ENCODE measurements around the gene CGNL1.
A peak's percentile ranks its signal among the peaks of the same experiment; 100 is the strongest.

Gene CGNL1

DNA sequence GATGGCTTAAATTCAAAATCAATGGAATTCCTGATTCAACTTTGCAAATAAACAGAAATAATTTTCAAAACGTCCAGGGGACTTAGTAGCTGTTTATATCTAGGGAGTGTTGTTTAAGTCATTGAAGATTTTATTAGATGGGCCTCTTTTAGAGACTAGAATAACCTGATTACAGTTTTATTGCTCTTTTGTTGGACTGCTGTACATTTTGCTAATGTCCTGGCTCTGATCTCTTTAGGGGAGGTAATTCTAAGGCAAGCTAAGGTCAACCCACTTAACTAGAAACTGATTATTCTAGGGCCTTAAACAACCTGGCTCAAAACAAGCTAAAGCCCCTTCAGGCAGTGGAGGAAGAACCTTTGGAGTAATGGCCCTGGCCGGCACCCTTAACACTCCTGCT, 153.4 kb downstream of the CGNL1 start:
- DNase-seq: no peak

DNA sequence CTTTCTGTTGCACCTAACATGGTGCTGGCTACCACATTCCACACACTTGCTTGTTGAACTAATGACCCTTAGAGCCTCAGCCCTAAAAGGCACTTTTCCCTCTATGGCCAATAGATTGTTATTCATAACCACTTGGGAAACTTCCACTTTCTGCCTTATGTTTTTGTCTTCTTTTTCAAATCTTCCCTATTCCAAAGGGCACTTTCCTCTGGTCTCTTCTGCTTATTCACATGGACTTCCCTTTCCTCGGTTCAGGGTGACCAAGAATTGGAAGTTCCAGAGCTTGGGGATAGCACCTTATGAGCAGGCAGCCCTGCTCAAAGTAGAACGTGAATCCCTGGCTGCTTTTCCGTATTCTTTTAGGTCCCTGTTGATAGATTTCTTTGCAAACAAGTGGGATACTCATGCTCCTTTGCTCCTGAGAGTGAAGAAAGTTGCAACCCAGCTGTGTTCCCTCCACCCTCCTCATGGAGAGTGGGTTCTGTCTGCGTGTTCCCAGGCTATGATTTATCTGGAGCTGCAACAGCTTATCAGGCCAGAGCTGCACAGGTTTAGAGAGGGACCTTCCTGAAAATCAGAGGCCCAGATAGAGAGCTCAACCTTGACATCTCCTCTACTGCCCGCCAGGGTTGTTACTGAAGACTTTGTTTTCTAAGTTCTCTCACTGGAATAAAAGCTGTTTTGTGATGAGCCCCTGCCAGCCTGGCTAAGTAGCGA, 156.6 kb downstream of the CGNL1 start:
- peak; percentile 29 for DNase-seq

DNA sequence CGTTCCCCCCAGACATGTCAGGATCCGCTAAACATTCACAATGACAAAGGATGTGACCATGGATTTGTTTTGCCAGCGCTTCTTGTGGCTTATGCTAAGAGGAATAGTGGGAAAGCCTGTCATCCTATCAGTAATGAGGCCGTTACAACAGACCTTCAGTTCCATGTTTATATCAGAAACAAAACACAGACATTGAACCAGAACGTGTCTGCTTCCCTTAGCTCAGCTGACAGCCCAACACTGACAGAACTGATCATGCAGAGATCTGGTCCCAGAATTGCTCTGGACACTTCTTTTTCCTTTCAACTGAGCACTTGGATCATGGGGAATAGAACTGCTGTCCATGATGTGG, 157.1 kb downstream of the CGNL1 start:
- no peak for DNase-seq

DNA sequence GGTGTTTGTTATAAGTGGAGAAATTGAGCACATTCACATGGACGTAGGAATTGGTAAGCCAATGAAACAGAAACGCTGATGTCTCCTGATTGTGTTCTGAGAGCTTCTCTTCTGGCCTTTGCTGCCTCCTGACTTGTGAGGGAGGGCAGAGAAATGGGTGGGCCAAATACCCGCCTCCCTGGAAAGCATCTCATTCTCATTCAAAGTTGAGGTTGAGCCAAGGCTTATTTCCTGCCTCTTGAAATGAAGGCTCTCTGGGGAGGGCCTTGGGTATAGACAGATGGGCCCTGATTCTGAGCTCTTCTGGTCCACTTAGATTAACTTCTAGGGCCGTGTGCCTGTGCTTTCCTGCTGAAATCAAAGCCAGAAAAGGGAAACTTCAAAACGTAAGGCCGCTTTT, 158.0 kb downstream of the CGNL1 start:
- DNase-seq: no peak

DNA sequence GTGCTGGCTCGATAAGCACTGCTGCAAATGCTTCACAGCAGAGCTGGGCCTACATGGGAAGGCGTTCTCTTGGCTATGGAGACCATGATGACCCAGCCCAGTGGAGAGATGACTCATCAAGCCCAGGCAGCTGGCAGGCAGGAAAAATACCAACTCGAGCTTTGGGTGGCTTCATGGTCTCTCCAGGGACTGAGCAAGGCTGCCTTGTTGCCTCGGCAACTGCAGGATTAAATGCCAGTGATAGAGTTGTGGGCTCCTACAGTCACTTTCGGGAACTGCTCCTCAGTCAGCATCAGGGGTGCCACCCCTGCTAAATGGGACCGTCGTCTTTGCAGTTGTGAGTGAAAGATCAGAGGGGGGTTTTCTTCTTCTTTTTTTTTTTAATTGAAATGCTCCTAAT, 160.8 kb downstream of the CGNL1 start:
- no peak for DNase-seq

DNA sequence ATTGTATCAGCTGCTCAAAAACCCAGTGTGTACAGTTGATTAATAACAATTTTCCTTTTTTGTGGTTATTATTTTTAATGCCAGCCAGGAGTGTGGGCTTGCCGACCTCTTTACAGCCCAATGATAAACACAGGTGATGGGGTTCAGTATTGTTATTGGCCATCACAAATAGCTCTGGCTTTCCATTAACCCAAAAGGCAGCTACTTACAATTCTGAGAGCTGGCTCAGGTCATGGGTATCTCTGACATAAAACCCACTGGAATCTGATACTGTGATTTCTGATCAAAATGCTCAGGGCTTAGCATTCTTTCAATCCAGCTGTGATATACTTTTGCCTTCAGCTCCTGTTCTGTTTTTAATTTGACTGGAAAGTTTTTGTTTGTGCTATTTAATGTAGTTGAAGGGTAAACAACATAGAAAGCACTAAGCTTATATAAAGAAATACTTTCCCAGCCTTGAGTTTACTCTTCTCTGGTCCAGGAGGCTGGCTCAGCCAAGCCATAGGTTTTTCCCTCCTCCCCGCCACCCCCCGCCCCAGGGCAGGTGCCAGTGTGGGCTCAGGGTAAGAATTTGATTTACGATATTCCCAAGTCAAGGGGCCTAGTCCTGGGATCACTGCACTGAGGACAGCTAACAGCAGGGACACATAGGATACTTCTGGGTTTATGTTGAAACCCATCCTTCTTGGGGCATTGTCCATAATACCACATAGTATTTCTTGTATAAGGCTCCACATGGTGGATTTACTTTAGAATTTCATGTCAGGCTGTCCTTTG, 161.4 kb downstream of the CGNL1 start:
- no peak for DNase-seq

DNA sequence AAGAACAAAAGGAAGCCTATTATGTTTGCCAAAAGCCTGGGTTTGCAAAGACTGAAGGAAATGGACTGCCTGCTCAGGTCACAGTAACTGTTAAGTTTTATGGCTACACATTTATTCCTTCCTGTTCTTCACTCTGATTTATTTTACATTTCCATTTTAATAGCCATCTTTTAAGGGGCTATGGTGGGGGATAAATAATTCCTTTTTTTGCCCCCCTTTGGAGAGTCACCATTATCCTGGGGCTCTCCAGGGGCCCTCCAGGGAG, 161.9 kb downstream of the CGNL1 start:
- no peak for DNase-seq

DNA sequence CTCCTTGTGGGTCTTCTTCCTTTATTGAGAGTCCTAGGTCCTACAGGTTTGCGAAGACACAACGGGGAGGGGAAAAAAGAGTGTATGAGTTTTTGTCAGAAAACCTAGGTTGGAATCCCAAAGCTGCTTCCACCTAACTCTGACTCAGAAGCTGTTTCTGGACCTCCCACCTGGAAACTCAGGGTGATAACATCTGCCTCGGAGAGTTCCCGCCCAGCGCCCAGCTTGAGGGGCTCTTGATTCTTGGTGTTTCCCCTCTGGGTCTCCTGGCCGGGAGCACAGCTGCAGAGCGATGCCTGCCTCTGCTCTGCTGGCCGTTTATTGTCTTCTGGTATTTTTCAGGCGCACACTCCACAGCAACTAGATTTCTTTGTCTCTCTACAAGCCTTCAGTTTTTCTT, 162.5 kb downstream of the CGNL1 start:
- no peak for DNase-seq

DNA sequence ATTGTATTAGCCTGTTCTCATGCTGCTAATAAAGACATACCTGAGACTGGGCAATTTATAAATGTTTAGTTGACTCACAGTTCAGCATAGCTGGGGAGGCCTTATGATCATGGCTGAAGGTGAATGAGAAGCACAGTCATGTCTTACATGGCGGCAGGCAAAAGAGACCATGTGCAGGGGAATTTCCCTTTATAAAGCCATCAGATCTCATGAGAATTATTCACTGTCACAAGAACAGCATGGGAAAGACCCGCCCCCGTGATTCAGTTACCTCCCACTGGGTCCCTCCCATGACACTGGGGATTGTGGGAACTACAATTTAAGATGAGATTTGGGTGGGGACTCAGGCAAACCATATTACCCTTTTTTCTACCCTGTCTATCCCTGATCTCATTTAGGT, 163.9 kb downstream of the CGNL1 start:
- peak; percentile 20 for DNase-seq

DNA sequence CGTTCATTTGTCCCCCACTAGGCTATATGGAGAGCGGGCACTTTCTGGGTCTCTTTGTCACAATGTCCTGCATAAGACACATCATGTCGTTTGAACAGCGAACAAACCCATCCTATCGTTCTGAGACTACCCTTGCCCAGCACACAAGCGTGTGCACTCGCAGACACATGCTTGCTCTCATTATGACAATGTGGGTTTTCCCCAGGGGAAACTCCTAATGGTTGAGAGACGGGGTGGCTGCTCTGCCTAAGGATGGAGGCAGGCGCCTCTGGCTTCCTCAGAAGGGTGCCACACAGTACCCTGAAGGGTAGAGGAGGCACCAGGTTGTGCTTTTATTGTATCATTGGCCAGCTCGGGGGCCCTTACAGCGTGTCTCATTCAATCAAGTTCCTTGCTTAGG, 164.4 kb downstream of the CGNL1 start:
- no peak for DNase-seq

DNA sequence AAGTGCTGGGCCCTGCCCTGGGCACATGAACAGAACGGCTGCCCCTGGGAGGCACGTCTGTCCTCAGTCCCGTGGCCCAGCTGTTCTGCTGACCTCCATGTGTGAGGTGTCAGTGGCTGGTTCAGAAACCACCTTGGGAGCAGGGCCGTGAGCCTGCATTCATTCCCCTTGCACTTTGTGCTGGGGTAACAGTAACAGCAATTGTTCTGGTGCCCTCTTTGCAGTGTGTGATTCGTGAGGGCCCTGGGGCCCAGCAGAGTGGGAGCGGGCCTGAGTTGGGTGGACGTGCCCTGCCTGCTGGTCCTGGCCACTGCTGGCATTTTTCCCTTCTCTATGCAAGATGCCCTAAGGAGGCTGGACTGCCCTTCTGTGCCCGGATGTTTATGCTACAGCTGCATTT, 165.0 kb downstream of the CGNL1 start:
- no peak for DNase-seq

DNA sequence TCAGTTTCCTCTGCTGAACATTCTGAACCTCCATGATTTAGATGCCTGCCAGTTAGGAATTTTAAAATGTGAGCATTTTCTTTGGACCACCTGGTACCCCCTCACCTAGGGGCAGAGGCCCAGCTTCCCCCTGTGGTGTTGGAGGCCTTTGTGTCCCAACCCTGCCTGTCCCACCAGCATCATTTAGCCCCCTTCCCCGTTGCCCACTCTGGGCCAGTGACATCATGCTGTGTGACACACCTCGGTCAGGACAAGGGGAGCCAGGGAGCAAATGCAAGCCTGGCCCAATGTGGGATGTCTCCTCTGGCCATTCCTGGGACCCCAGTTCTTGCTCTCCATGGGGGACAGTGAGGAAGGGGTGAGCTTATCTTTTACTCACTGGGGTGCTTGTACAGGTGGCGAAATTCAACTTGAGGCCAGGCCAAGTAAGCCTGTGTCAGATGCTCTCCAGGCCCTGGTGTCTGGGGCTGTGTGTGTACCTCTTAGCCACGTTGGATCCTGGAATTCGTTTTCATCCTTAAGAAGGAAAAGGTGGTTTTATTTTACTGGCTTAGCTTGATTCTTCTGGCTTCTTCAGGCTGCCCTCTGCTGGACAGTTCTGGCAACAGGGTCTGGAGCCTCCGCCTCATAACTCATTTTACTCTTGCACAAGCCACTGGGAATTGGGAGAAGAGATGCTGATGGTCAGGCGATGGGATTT, 165.7 kb downstream of the CGNL1 start:
- peak; percentile 62 for DNase-seq

DNA sequence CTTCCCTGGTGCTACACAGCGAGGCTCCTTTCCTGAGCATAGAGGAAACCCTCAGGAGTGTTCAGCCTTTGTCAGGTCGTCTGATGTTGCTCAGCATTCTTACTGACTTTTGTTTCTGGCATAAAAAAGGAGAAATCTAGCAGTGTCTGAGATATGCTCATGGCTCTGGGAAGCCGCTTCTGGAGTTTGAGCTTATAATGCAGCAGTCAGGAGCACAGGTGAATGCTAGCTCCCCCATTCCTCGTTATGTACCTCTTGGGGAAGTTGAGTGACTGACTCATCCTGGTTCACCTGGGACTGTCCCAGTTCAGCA, 166.2 kb downstream of the CGNL1 start:
- DNase-seq: no peak

DNA sequence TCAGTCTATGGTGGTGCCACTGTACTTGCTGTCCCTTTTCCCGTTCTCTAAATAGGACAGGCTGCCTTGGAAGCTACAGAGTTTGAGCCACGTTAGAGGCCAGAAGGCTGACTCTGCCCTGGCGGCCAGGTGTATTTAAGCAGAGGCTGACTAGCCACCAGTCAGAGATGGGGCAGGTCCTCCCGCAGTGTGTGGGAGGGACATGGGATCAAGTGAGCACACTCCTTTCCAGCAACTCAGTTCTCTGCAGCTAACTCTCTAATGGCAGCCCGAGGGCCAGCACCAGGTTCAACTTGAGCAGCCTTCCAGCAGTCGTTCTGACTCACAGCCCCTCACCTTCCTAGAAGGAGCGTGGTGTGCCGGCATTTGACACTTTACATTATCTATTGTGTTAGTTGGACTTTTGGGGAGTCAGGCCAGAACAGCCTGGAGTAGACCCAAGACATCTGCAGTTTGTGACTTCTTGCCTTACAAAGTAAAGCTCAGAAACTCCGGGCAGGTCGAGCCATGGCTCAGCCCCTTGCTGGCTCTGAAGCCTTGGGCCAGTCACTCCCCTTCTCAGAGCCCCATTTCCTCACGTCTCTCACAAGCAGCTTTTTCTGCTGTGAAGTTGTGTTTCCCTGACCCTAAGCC, 168.7 kb downstream of the CGNL1 start:
- no peak for DNase-seq

DNA sequence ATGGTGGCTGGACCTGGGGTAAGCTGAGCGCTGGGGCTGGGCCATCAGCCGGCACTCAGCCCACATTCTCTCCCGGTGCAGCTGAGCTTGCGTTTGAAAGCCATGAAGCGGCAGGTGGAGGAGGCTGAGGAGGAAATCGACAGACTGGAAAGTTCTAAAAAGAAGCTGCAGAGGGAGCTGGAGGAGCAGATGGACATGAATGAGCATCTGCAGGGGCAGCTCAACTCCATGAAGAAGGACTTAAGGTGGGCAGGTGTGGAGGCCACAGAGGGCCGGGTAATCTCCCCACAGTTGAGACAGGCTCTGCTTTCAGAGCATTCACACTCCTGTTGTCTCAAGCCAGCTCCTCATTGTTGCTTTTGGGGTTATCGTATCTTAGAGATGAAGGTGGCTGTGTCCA, 169.7 kb downstream of the CGNL1 start:
- no peak for DNase-seq

DNA sequence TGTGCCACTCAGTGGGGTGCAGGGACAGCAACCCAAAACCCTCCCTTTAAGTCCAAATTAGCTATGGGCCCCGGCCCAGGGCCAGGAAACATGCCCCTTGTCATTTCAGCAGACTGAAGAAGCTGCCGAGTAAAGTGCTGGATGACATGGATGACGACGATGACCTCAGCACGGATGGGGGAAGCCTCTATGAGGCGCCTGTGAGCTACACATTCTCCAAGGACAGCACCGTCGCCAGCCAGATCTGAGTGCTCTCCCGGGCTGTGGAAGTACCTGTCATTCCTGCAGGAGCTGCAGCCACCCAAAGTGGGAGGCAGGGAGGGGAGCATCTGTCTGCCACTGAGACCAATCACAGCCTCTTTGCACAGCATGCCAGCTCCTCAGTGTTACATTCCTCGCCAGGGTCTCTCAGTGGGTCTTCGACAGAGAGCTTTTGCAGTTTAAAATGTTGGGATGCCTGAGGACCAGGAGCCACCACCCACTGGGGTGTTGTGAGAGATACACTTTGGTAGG, 171.0 kb downstream of the CGNL1 start:
- no peak for DNase-seq

DNA sequence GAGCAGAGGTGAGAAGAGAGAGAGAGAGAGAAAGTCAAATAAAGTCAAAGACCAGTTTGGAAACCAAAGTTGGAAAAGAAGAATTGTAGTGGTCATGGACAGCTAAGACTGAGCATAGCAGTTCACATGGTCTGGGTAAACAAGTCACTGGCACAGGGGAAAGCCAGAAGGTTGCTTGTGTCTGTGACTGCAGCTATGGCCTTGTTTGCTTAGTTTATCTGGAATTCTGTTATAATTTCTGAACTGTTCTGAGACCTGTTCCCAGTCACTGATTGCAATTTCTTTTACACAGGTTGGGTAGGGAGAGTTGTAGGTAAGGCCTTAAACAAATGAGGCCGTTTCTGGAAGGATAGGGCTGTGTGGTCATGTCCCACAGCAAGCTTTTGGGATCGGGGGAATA, 172.0 kb downstream of the CGNL1 start:
- DNase-seq: no peak

DNA sequence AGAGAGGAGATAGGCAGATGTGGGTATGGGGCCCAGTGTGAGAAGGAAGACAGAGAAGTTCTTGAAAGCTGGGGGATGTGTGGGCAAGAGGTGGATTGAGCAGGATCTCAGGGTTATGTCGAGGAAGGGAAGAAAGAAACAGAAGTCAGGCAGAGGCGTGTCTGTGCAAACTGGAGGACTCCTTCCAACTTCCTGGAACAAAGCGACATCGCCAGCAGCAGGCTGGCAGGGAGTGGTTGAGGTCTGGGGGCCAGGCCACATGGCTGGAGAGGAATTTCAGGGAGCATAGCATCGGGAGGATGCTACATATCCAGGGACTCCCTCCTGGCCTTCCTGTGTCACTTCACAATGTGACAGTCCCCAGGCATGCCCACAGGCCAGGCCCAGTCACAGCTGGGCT, 172.5 kb downstream of the CGNL1 start:
- no peak for DNase-seq

DNA sequence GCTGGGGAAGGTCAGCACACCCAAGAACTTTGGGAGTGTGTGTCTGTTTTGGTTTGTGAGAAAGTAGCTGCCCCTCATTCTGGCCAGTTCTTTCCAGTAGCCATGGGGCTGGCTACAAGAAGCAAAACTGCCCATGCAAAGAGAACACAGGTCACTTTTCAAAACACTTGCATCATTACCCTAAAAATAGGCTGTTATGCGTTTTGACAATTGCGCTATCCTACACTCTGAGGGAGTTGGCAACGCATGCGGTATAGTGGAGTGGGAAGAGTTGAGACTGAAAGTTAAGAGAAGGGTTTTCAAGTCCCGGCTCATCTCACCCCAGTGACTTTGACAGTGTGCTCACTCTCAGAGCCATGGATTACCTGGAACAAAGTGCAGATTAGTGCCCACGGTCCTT, 173.6 kb downstream of the CGNL1 start:
- no peak for DNase-seq

DNA sequence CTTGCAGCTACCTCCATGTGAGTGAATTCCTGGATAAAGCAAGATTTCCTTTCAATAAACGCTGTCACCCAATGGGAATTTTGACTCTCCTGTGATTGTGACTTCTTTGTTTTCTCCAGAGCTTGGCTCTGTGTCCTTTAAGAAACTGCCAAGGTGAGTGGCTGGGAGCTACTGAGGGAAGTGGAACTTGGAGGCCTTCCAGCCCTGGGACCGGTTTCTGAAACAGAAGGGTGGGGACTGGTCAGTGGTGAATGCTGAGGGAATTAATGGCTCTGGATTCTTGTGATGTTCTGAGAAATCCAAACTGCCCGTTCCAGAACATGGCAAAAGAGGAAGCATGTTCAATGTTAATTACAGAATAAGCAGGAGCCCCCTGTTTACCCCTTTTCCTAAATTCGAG, 174.3 kb downstream of the CGNL1 start:
- no peak for DNase-seq

DNA sequence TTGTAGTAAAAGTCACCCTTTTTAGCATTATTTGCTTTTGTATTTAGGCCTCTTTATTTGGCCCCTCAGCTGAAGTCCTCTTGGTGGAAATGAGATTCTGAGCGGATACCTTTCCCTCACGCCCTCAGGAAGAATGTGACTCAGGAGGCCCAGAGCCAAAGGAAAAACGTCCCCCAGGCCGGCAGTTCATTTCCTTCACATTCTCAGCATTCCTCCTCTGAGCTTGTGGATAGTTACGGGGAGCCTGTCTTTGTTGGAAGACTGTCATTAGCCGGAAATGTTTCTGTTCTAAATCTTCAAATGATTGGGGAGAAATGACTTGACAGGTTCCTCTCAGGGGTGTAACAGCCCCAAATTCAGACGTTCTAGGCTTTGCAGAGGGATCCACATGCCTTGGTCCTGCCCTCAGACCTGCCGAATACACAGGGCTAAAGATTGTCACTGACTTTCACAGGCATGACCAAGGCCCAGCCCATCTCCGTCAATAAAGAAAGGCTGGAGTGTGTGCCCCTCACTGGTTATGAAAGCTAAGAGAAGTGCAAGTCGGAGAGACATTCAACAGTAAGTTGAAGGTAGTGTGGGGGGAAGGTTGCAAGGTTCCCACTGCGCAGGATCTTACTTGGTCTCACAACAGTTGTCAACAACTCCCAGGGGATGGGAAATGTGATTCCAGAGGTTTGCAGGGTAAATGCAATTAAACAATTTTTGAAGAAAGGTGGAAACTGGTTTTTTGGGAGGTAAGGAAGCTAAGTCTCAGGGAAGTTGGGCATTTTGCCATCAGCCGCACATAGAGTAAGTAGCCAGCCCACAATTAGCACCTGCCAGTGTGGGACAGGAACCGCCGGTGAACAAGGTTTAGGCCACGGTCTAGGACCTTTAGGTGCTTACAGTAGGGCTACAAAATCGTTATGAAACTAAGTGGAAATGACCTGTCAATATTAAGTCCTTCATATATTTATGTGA, 175.7 kb downstream of the CGNL1 start:
- DNase-seq: no peak

DNA sequence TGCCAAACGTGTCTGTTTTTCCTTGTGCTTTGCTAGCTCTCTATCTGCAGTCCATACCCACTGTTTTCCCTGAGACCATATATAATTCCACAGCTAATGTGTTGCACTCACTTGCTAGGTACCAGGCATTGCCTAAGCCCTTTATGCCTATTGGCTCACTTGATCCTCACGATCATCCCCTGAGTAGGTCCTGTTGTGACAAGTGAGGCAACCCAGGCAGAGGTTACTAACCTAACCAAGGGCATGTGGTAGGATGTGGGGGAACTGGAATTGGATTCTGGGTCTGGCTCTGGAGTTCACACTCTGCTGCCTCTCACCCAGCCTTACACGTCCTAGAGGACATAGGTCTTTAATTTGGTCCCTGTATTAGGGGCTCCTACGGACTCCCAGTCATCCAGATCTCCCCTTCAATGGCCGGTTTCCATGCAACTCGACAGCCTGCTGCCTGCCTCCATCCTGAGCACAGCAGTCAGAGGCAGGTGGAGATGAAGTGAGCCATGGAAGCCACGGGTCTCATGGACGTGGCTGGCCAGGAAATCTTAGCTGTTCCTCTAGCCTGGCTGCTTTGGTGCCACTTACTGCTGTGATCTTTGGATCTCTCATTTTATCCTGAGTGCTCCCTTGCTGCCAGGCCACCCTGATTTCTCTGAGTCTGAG, 176.5 kb downstream of the CGNL1 start:
- DNase-seq: no peak

All from suppressor macrophage treated with lipopolysaccharide for 4 hours (primary cell).